Small intestine (tissue), 7 donors: Measurements from ENCODE around the gene KRT14. TPM values are rescaled to one million over a fixed set of nuclear protein-coding genes. Genes with fewer than 3 reads are reported as not detected.
"Not testable (repeated sequence)": the region's sequence is repeated elsewhere in the genome, so short reads cannot be mapped to it uniquely, and the experiment has no call there.

Experiments used
- DNase-seq, 2 donors: peaks; one replicate each; pipeline versions ENCODE4 v3.0.0 to v3.0.0-alpha.2; 2013
- FAIRE-seq: peaks from 2 replicates; lab custom pipeline; 2012; peaks lifted over from hg19 to GRCh38; lab: Jason Lieb, UNC
- H3K27ac ChIP-seq, 3 donors: one replicate each; pipeline ENCODE4 v1.5.1; 2013; ENCODE audit warnings: low read length in 2 of 3, mild to moderate bottlenecking in 2 of 3, control low read depth in 1 of 3, inconsistent platforms in 1 of 3, low read depth in 1 of 3, moderate library complexity in 1 of 3
- H3K27me3 ChIP-seq, 3 donors: one replicate each; pipeline ENCODE4 v1.6.1; 2013; ENCODE audit warnings: low read length in 3 of 3, inconsistent platforms in 1 of 3; ENCODE audit not compliant: control insufficient read depth in 3 of 3, insufficient read depth in 3 of 3
- H3K36me3 ChIP-seq, 3 donors: one replicate each; pipeline ENCODE4 v1.6.1; 2013; ENCODE audit warnings: low read length in 3 of 3, inconsistent platforms in 1 of 3, low read depth in 1 of 3, mild to moderate bottlenecking in 1 of 3, moderate library complexity in 1 of 3; ENCODE audit not compliant: control insufficient read depth in 3 of 3, insufficient read depth in 2 of 3
- H3K4me1 ChIP-seq, 3 donors: one replicate each; pipeline ENCODE4 v1.6.1; 2013; ENCODE audit warnings: low read length in 2 of 3, inconsistent platforms in 1 of 3, low read depth in 1 of 3, mild to moderate bottlenecking in 1 of 3, moderate library complexity in 1 of 3; ENCODE audit not compliant: control insufficient read depth in 3 of 3, insufficient read depth in 2 of 3
- H3K4me3 ChIP-seq, 3 donors: one replicate each; pipeline ENCODE4 v1.5.1; 2013; ENCODE audit warnings: low read length in 3 of 3, control low read depth in 1 of 3, inconsistent platforms in 1 of 3, low read depth in 1 of 3, mild to moderate bottlenecking in 1 of 3, moderate library complexity in 1 of 3
- H3K9me3 ChIP-seq, 2 donors: one replicate each; pipeline ENCODE4 v1.6.1; 2013; ENCODE audit warnings: low read depth in 1 of 2, low read length in 1 of 2; ENCODE audit not compliant: control insufficient read depth in 2 of 2, insufficient read depth in 1 of 2
- WGBS, 3 donors: extraction: QIAGEN DNeasy Blood & Tissue Kit; methylation state at CpG; one replicate each; pipeline ENCODE4 v1.1.7; 2013; 5-methylcytosine and 5-hydroxymethylcytosine counted together
- polyA plus RNA-seq, 4 donors: library from polyadenylated mRNA; stranded (reverse) in 3 of 4; unstranded in 1 of 4; fragments of 200-250 nt in 3 of 4; fragments of 120-200 nt in 1 of 4; gene quantifications; one replicate each; pipeline versions ENCODE4 v1.2.1 to v1.2.3, GENCODE V29; 2013
- donor health status: healthy with polysubstance abuse.
- donor health status: control.
- donor health status: control.
- donor health status: Bipolar disorder and iron deficiency.
- donor health status: healthy.

The KRT14 gene
- polyA plus RNA-seq, 4 donors, result 0.33 to 2.2 (median 1.1) TPM; not detected in 1

DNA sequence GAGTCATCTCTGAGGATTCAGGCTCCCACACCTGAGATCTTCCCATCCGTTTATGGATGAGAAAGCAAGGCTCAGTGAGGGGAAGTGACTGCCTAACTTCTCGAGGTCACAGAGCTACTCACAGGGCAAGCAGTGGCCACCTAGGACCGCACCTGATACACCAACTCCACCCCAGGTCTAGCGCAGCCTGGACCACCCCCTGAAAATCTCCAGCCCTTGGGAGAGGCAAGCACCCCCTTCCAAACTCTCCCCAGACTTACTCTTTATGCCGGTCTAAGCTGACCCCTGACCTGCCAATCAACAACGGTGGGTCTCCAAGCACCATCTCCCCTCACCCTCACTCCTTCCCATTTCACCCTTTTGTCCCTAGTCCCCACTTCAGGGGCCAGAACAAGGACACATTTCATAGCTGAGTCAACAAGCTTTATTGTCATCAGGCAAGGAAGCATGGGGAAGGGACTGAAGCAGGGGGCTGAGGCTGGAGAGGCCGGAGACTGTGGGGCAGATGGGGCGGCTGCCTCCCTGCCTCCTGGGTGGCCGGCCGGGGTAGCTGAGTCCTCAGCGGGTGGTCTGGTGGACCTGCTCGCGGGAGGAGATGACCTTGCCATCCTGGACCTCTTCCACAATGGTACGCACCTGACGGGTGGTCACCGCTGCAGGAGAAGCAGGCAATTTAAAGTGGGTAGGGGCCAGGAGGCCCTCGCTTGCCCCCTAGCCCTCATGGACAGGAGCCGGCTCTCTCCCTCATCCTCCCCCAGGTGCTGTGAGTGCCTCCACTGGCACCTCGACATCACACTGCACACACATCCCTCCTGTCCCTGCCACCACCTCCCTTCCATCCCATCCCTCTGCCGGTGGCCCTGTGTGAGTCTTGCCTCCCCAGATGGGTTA lies 32.6 kb upstream of the KRT14 start:
- DNase-seq (no peak), FAIRE-seq (no peak)
- no peaks in the 10 kb centered on the region for H3K9me3 ChIP-seq
- H3K36me3 ChIP-seq, result no peaks in the 10 kb centered on the region
- H3K4me1 ChIP-seq, result no peaks in the 10 kb centered on the region
- WGBS, 3 donors, result 70 to 81% (median 79%) methylated on average over 16 to 20 of the region's 20 CpGs
- peaks cover 0 to 10% (median 2%) of the 10 kb centered on the region in 3 donors for H3K27me3 ChIP-seq
- no peak overlapping the region for H3K4me3 ChIP-seq
- H3K27ac ChIP-seq, result no peak overlapping the region

DNA sequence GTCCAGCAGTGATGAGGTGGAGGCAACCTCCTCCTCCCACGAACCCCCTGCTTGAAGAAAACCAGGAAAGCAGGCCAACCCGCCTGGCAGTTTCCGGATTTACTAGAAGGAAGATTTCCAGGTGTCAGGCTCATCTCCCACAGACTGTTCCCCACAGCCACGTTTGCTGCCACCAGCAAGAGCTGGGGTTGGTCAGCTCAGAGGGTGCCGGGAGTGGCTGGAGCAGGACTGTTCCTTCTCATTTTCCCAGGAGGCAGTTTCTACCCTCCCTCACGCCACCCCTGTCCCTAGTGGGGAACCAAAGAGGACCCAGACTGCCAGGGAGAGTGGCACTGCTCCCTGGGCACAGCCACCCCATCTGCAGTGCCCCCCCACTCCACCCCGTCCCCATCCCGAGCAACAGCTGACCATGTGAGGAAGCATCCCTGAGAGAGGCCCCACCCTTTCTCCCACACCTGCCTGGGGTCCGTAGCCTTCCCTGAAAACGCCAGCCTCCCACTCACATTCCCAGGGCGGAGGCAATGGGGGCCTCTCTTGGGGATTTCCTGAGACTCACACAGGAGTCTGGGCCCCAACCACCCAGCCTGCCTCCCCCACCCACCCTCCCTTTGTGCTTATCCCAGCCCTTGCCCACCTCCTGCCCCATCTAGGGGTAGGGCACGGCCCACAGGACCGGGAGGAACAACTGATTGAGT lies 31.8 kb upstream of the KRT14 start:
- FAIRE-seq (no peak), DNase-seq (no peak)
- Histone ChIP-seq H3K27me3 (peaks cover 0 to 10% (median 2%) of the 10 kb centered on the region in 3 donors), H3K4me3 (no peak overlapping the region), H3K36me3 (no peaks in the 10 kb centered on the region), H3K9me3 (no peaks in the 10 kb centered on the region), H3K4me1 (no peaks in the 10 kb centered on the region), H3K27ac (no peak overlapping the region)
- 48 to 60% (median 56%) methylated on average over 12 to 13 of the region's 13 CpGs for WGBS, 3 donors

DNA sequence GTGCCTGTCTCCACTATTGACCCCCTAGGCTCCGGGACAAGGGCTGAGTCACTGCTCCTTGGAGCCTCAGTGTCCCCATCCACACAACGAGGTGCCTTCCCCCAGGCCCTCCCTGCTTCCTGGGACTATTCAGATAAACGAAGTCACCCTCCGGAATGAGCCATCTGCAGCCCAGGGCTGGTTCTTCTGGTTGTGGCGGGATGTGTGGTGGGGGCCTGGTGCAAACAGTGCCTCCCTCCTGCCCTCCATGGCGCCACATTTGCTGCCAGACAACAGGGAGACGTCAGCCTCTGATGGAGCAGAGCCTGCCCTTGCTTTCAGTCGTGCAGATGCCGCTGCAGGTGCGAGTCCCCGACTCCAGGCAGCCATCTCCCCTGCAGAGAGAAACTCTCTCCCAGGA lies 31.0 kb upstream of the KRT14 start:
- H3K36me3 ChIP-seq, result no peaks in the 10 kb centered on the region
- FAIRE-seq, result no peak
- H3K27ac ChIP-seq, result no peak overlapping the region
- 47 to 65% (median 53%) methylated on average over 11 of the region's 11 CpGs for WGBS, 3 donors
- no peak for DNase-seq
- no peaks in the 10 kb centered on the region for H3K4me1 ChIP-seq
- no peak overlapping the region for H3K4me3 ChIP-seq
- H3K27me3 ChIP-seq, result peaks cover 0 to 10% (median 2%) of the 10 kb centered on the region in 3 donors
- no peaks in the 10 kb centered on the region for H3K9me3 ChIP-seq

DNA sequence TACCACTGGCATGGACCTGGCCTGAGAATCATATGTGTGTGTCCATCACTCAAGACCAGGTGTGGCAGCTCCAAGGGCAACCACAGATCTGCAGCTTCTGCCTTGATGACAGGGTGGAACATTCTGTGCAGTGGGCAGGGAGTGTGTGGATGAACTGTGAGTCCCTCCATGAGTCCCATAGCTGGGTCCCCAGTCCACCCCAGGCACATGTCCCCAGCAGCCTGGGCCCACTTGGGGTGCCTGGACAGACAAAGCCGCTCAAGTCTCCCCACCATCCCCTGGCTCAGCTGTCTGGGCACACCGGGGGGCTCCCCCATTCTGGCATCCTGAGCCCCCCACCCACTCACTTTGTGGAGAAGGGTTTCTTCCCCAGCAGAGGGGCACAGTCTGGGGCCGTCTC lies 30.4 kb upstream of the KRT14 start:
- no peaks in the 10 kb centered on the region for H3K36me3 ChIP-seq
- no peak for FAIRE-seq
- no peak overlapping the region for H3K4me3 ChIP-seq
- H3K9me3 ChIP-seq, result no peaks in the 10 kb centered on the region
- 83 to 93% (median 90%) methylated on average over 3 of the region's 3 CpGs for WGBS, 3 donors
- no peak for DNase-seq
- no peak overlapping the region for H3K27ac ChIP-seq
- no peaks in the 10 kb centered on the region for H3K4me1 ChIP-seq
- H3K27me3 ChIP-seq, result peaks cover 0 to 10% (median 2%) of the 10 kb centered on the region in 3 donors

DNA sequence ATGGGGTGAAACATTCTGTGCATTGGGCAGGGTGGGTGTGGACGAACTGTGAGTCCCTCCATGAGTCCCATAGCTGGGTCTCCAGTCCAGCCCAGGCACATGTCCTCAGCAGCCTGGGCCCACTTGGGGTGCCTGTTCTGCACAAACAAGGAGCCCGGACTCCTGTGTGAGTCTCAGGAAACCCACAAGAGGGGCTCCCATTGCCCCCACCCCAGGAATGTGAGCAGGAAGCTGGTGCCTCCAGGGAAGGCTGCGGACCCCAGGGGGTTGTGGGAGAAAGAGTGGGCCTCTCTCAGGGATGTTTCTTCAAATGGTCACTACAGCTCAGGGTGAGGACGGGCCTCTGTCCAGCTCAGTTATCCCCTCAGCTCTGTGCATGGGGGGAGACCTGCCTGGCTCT lies 29.8 kb upstream of the KRT14 start:
- 76 to 91% (median 79%) methylated on average over 4 of the region's 4 CpGs for WGBS, 3 donors

DNA sequence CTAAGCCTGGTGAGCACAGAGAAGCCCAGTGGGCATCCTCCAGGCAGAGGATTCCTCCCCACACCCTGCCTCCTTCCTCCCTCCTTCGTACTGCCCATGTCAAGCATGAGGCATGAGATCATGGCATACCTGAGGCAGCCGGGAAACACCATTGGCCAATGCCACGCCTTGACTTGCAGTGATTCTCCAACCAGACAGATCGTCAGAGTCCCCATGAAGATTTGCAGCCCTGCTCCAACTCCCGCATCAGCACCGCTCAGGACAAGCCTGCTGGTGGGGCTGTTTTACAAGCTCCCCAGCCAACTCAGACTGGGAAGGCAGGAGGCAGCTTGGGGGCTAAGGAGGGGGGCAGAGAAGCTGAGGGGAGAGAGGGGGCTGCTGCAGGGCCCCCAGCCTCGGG lies 28.8 kb upstream of the KRT14 start:
- FAIRE-seq, result no peak
- 16 to 34% (median 22%) methylated on average over 5 to 7 of the region's 7 CpGs for WGBS, 3 donors

More for the DNA sequence above, 29.8 kb upstream of the KRT14 start:
- H3K9me3 ChIP-seq, H3K4me3 ChIP-seq, DNase-seq, H3K4me1 ChIP-seq, H3K27ac ChIP-seq, H3K27me3 ChIP-seq, FAIRE-seq, H3K36me3 ChIP-seq: not testable (repeated sequence)

DNA sequence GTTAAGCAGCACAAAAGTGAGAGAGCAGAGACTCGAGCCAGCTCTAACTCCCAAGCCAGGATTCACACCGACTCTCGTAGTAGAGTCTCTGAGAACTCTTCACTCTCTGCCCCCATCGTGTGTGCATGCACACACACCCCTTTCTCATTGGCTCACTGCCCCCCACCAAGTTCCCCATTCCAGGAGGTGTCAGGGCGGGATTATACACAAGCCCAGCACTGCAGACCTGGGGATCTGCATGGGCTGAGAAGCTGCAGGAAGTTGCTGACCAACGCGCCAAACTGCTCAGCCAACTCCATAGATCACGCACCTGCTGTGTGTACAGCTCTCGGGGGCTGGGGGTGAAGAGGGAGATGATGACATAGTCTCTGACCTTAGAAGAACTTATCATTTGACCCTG lies 28.1 kb upstream of the KRT14 start:
- H3K4me1 ChIP-seq, H3K36me3 ChIP-seq, H3K9me3 ChIP-seq, DNase-seq, H3K27ac ChIP-seq, FAIRE-seq, H3K4me3 ChIP-seq: not testable (repeated sequence)
- 58 to 68% (median 67%) methylated on average over 9 of the region's 9 CpGs for WGBS, 3 donors
- H3K27me3 ChIP-seq, result peaks cover 0 to 15% (median 2%) of the 10 kb centered on the region in 3 donors

More for the DNA sequence above, 28.8 kb upstream of the KRT14 start:
- Histone ChIP-seq H3K36me3 (no peaks in the 10 kb centered on the region), H3K4me1 (no peaks in the 10 kb centered on the region), H3K4me3 (no peak overlapping the region), H3K9me3 (no peaks in the 10 kb centered on the region), H3K27ac (no peak overlapping the region), H3K27me3 (peaks cover 0 to 13% (median 2%) of the 10 kb centered on the region in 3 donors)
- peak in 1 of 2 donors; percentile 42 for DNase-seq

DNA sequence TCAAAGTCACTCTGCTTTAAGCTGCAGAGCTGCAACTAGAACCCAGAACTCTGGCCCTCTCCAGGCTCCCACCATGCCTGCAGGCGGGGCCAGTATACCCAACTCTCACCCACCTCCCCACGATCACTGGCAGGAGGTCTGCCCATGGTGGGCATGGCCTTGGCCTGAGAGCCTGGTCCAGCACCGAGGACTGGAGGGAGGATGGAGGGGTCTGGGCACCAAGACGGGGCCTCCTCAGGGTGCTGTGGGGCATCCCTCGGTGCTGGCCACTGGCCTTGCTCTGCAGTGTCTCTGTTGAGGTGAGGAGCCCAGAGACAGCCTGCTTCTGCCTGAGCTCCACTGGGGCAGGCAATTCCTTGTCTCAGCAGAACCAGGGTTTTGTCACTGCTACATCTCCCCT lies 27.4 kb upstream of the KRT14 start:
- no peak overlapping the region for H3K27ac ChIP-seq
- H3K36me3 ChIP-seq, result no peaks in the 10 kb centered on the region
- no peaks in the 10 kb centered on the region for H3K4me1 ChIP-seq
- H3K4me3 ChIP-seq, result no peak overlapping the region
- no peaks in the 10 kb centered on the region for H3K9me3 ChIP-seq
- no peak for FAIRE-seq
- no peak for DNase-seq
- 85 to 88% (median 86%) methylated on average over 5 of the region's 5 CpGs for WGBS, 3 donors
- H3K27me3 ChIP-seq, result peaks cover 0 to 13% (median 0%) of the 10 kb centered on the region in 3 donors
